Nucleus accumbens (tissue), 56 donors: ENCODE results near the gene PDE1C.
"Not testable (repeated sequence)": the region's sequence is repeated elsewhere in the genome, so short reads cannot be mapped to it uniquely, and the experiment has no call there.

Source experiments
- DNase-seq, 56 donors: peaks; one replicate each; lab custom pipeline; 2025; lab: John Stamatoyannopoulos, UW

Gene PDE1C

GRCh38 chr7:31860925-31861324 lies 209.3 kb downstream of the PDE1C start:
- no peak for DNase-seq

GRCh38 chr7:31858055-31858454 lies 212.2 kb downstream of the PDE1C start:
- DNase-seq = no peak

- no peak for DNase-seq
Measured at GRCh38 chr7:31857172-31857571, 213.0 kb downstream of the PDE1C start.

- no peak for DNase-seq
Measured at GRCh38 chr7:31856337-31856736, 213.9 kb downstream of the PDE1C start.

- no peak for DNase-seq
Measured at GRCh38 chr7:31855530-31855929, 214.7 kb downstream of the PDE1C start.

DNA sequence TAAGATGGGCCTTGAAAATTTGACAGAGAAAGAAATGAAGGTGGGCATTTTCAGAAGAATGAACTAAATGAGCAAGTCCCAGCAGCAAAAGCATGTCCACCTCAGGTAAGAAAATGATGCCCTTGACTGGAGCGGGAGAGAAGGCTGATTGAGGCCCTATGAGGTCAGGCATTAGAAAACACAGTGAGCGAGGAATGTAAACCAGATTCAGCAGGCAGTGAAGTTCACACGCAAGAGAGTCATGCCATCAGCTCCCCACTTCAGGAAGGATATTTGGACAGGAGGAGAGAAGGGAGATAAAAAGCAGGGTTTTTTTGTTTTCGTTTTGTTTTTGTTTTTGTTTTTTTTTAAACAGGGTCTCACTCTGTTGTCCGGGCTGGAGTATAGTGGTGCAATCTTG lies 216.8 kb downstream of the PDE1C start:
- DNase-seq = no peak

GRCh38 chr7:31852462-31852861 lies 217.7 kb downstream of the PDE1C start:
- DNase-seq = no peak

GRCh38 chr7:31851119-31851518 lies 219.1 kb downstream of the PDE1C start:
- DNase-seq = no peak

GRCh38 chr7:31850601-31851000 lies 219.6 kb downstream of the PDE1C start:
- no peak for DNase-seq

DNA sequence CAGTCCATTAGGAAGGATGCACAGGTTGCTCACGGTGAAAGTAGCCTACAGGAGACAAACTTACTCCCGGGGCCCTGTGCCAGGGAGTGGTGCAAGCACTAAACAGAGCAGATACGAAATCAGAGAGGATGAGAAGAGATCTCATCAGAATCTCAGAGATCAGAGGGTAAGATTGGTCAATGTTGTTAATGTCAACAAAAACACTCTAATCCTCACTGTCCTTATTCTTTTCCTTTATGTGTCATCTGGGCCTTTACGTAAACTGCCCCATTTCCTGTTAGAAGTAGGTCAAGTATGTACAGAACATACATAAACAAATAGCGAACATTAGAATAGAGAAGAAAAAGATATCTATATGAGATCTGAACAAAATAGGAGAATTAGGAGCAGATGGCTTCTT lies 220.1 kb downstream of the PDE1C start:
- DNase-seq = no peak

- DNase-seq = no peak
Measured at GRCh38 chr7:31835471-31835870, 234.7 kb downstream of the PDE1C start.

- DNase-seq = not testable (repeated sequence)
Measured at GRCh38 chr7:31833625-31834024, 236.6 kb downstream of the PDE1C start.

- no peak for DNase-seq
Measured at GRCh38 chr7:31828520-31828919, 241.7 kb downstream of the PDE1C start.

GRCh38 chr7:31825576-31825975 lies 244.6 kb downstream of the PDE1C start:
- DNase-seq = no peak

- DNase-seq = no peak
Measured at GRCh38 chr7:31819031-31819430, 251.2 kb downstream of the PDE1C start.

DNA sequence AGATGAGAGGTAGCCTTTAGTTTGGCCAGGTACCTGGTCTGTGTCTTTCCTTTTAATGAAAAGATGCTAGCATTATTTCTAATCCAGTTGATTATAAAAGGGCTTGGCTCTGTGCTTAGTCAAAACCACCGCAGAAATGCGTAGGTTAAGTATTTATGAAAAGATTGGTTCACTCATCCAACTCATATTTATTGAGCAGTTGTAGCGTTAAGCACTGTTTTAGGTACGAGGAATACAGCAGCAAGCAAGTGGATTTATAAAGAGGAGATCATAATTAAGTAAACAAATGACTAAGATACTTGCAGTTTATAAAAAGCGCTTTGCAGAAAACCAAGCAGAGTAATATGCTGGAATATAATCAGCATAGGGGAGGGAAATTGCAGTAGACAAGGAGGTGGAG lies 253.4 kb downstream of the PDE1C start:
- DNase-seq = no peak

- DNase-seq = no peak
Measured at GRCh38 chr7:31815796-31816195, 254.4 kb downstream of the PDE1C start.

- peak in 1 of 56 donors; percentile 0 for DNase-seq
Measured at GRCh38 chr7:31814187-31814586, 256.0 kb downstream of the PDE1C start.

- DNase-seq = peak in 2 of 56 donors; percentile 1 to 4
Measured at GRCh38 chr7:31811650-31812461, 258.4 kb downstream of the PDE1C start.

DNA sequence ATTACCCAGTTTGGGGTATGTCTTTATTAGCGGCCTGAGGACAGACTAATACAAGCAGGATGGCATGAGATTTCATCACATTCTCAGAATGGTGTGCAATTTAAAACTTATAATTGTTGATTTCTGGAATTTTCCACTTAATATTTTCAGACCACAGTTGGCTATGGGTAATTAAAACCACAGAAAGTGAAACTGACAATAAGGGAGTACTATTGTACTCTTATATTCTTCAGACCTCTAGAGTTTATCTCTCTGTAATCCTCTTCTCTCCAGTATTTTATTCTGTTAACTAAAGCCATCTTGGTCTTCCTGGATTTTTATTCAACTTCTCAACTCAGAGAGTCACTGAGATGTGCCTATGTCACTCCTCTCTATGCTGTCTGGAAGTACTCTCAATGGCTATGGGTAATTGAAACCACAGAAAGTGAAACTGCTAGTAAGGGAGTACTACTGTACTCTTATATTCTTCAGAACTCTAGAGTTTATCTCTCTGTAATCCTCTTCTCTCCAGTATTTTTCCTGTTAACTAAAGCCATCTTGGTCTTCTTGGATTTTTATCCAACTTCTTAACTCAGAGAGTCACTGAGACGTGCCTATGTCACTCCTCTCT lies 264.9 kb downstream of the PDE1C start:
- no peak for DNase-seq

DNA sequence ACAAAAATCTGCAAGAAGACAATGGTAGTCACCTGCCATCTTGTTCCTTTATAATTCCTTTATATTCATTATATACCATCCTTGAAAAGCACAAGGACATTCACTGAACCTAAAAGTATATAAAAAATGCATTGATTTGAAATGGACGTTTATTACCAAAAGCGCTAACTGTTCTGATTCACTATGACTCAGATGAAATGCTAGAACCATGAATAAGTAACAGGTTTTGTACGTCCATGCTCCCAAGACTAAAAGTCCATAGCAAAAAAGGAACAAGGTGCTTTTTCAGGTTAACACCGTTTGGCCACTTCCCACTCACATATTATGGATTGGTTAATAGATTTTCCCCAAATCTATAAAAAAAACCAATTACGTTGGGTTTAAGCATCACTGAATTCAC lies 273.8 kb downstream of the PDE1C start:
- no peak for DNase-seq

DNA sequence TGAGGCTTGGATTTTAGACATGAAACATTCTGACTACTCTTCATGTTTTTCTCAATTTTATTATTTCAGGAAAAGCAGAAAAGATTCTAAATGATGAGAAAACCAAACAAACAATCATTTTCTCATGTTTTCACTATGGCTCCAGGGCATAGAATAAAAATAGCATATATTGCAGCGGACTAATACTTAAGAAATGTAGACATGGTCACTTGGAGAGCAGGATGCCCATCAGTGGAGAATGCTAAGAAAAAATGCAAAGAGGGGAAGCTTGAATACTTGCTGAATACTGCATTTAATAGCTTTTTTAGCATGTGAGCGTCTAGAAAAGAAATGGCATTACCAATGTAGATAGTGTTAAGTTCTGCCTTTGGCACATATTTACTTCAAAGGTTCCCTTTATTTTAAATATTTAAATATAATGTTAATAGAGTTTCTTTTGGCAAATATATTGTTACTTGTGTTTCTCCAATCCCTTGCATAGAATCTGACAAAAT lies 275.3 kb downstream of the PDE1C start:
- DNase-seq = no peak
